ENCODE data around the gene KRTAP4-4.
"Not testable (repeated sequence)": the region's sequence is repeated elsewhere in the genome, so short reads cannot be mapped to it uniquely, and the experiment has no call there.

Gene KRTAP4-4

GRCh38 chr17:41123991-41124371, 36.6 kb downstream of the KRTAP4-4 start, which contains the start of gene KRTAP4-12:
KRTAP4-12 (minus strand) TSS chr17:41124182; CDS start chr17:41124122, 60 bp downstream.
- not testable (repeated sequence) for H3K9me3 ChIP-seq (ENCODE audit: control insufficient read depth in 1 of 2, low read length in 2 of 2); H3K36me3 ChIP-seq (ENCODE audit: control insufficient read depth in 1 of 2, insufficient read depth in 2 of 2, low read length in 2 of 2); H3K4me1 ChIP-seq (ENCODE audit: control insufficient read depth in 1 of 2, insufficient read depth in 2 of 2, low read length in 2 of 2); H3K4me3 ChIP-seq (ENCODE audit: low read depth in 1 of 2, low read length in 2 of 2); H3K27ac ChIP-seq (ENCODE audit: low read length); H3K27me3 ChIP-seq (ENCODE audit: low read depth, low read length)

DNA sequence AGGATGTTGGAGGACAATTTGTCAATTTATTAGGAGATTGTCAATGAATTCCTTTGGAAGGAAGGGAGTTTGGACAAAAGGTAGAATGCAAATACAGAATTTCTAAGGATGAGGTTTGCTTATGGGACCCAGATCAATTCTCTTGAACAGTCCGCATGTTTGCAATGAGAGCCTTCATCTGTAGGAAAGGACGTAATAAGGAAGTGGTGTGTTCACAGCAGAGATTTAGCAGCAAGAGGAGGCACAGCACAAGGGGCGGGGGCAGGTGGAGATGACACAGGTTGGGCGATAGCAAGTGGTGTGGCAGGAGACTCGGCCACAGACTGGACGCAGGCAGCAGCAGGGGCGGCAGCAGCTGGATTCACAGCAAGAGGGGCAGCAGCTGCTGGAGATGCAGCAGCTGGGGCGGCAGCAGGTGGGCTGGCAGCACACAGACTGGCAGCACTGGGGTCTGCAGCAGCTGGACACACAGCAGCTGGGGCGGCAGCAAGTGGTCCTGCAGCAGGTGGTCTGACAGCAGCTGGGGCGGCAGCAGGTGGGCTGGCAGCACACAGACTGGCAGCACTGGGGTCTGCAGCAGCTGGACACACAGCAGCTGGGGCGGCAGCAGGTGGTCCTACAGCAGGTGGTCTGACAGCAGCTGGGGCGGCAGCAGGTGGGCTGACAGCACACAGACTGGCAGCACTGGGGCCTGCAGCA, 37.1 kb downstream of the KRTAP4-4 start:
- not testable (repeated sequence) for H3K27ac ChIP-seq (ENCODE audit: low read length); H3K27me3 ChIP-seq (ENCODE audit: low read depth, low read length); H3K4me3 ChIP-seq (ENCODE audit: low read depth in 1 of 2, low read length in 2 of 2); H3K36me3 ChIP-seq (ENCODE audit: control insufficient read depth in 1 of 2, insufficient read depth in 2 of 2, low read length in 2 of 2); H3K9me3 ChIP-seq (ENCODE audit: control insufficient read depth in 1 of 2, low read length in 2 of 2); H3K4me1 ChIP-seq (ENCODE audit: control insufficient read depth in 1 of 2, insufficient read depth in 2 of 2, low read length in 2 of 2)

DNA sequence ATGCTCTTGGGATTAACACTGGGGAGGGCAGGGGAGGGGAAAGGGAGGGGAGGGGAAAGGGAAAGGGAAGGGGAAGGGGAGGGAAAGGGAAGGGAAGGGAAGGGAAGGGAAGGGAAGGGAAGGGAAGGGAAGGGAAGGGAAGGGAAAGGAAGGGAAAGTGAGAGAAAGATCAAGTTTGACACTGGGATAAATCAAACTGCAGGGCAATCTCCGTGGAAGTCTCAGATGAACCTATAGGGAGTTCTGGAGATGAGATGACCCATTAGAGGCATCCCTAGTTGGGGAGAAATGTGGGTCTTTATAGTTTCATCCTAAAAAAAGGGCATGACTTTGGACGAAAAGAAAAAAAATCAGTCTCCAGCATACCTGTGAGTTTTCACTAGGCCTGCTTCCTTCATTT, 38.8 kb downstream of the KRTAP4-4 start:
- Histone ChIP-seq H3K4me1 (ENCODE audit: control insufficient read depth in 1 of 2, insufficient read depth in 2 of 2, low read length in 2 of 2) (no peaks in the 10 kb centered on the region), H3K36me3 (ENCODE audit: control insufficient read depth in 1 of 2, insufficient read depth in 2 of 2, low read length in 2 of 2) (no peaks in the 10 kb centered on the region), H3K9me3 (ENCODE audit: control insufficient read depth in 1 of 2, low read length in 2 of 2) (no peaks in the 10 kb centered on the region), H3K27ac (ENCODE audit: low read length) (no peak overlapping the region), H3K4me3 (ENCODE audit: low read depth in 1 of 2, low read length in 2 of 2) (no peak overlapping the region), H3K27me3 (ENCODE audit: low read depth, low read length) (no peaks in the 10 kb centered on the region)

DNA sequence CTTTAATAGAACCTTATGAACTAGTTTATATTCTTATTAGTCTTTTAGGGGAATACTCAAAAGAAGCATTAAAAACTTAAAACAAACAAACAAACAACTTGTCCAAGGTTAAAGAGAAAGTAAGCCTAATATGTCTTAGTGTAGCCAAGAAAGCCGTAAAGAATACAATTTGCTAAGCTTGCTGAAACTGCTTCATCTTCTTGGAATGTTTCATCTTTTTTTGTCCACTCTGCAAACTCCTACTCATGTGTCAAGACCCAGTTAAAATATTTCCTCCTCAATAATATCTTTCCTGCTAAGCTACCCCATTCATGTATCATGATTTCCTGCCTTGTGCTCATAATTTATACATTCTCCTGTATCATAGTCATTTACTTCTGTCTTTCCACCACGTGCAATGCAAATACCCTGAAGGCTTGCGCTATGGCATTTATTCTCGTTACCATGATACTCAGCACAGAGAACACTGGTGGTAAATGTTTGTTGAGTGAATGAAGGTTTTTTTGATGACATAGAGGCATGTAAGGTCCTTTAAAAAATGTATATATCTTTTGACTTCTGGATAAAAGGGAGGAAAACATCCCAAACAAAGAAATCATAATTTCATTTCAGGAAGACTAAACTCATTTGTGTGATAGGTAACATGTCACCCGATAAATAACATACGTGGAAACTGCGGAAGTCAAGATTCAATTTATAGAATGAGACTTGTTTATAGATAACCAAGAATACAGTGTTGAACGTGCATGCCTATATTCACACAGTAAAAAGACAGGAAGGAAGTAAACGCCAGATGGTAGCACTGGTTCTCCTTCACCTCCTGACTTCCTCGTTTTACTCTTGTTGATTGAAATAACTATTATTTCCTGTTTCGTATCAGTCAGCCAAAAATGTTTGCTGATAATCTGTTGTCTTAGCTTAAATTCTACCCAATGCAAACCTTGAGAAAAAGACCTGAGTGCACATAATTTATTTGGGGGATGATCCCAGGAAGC, 40.6 kb downstream of the KRTAP4-4 start:
- not testable (repeated sequence) for H3K4me3 ChIP-seq (ENCODE audit: low read depth in 1 of 2, low read length in 2 of 2); H3K9me3 ChIP-seq (ENCODE audit: control insufficient read depth in 1 of 2, low read length in 2 of 2); H3K27me3 ChIP-seq (ENCODE audit: low read depth, low read length); H3K27ac ChIP-seq (ENCODE audit: low read length); H3K4me1 ChIP-seq (ENCODE audit: control insufficient read depth in 1 of 2, insufficient read depth in 2 of 2, low read length in 2 of 2); H3K36me3 ChIP-seq (ENCODE audit: control insufficient read depth in 1 of 2, insufficient read depth in 2 of 2, low read length in 2 of 2)

GRCh38 chr17:41118721-41119120, 41.8 kb downstream of the KRTAP4-4 start:
- Histone ChIP-seq H3K4me3 (ENCODE audit: low read depth in 1 of 2, low read length in 2 of 2) (no peak overlapping the region), H3K27me3 (ENCODE audit: low read depth, low read length) (no peaks in the 10 kb centered on the region), H3K4me1 (ENCODE audit: control insufficient read depth in 1 of 2, insufficient read depth in 2 of 2, low read length in 2 of 2) (no peaks in the 10 kb centered on the region), H3K27ac (ENCODE audit: low read length) (no peak overlapping the region), H3K9me3 (ENCODE audit: control insufficient read depth in 1 of 2, low read length in 2 of 2) (no peaks in the 10 kb centered on the region), H3K36me3 (ENCODE audit: control insufficient read depth in 1 of 2, insufficient read depth in 2 of 2, low read length in 2 of 2) (no peaks in the 10 kb centered on the region)

DNA sequence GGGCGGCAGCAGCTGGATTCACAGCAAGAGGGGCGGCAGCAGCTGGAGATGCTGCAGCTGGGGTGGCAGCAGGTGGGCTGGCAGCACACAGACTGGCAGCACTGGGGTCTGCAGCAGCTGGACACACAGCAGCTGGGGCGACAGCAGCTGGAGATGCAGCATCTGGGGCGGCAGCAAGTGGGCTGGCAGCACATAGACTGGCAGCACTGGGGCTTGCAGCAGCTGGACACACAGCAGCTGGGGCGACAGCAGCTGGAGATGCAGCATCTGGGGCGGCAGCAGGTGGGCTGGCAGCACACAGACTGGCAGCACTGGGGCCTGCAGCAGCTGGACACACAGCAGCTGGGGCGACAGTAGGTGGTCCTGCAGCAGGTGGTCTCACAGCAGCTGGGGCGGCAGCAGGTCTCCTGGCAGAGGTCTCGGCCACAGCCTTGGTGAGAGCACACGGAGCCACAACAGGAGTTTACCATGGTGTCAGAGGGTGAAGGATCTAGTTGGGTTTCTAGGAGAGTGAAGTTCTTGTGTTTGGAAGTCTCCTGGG, 42.6 kb downstream of the KRTAP4-4 start, which contains the start of gene KRTAP4-11:
KRTAP4-11 (minus strand) TSS at position 528 of the 541 bp plus-strand sequence; CDS start at position 470, 58 bp downstream.
- H3K4me1 ChIP-seq (ENCODE audit: control insufficient read depth in 1 of 2, insufficient read depth in 2 of 2, low read length in 2 of 2); H3K36me3 ChIP-seq (ENCODE audit: control insufficient read depth in 1 of 2, insufficient read depth in 2 of 2, low read length in 2 of 2); H3K9me3 ChIP-seq (ENCODE audit: control insufficient read depth in 1 of 2, low read length in 2 of 2); H3K27me3 ChIP-seq (ENCODE audit: low read depth, low read length); H3K27ac ChIP-seq (ENCODE audit: low read length); H3K4me3 ChIP-seq (ENCODE audit: low read depth in 1 of 2, low read length in 2 of 2): not testable (repeated sequence)

GRCh38 chr17:41116297-41116696, 44.3 kb downstream of the KRTAP4-4 start:
- H3K9me3 ChIP-seq (ENCODE audit: control insufficient read depth in 1 of 2, low read length in 2 of 2): no peaks in the 10 kb centered on the region
- no peak overlapping the region for H3K4me3 ChIP-seq (ENCODE audit: low read depth in 1 of 2, low read length in 2 of 2)
- no peak overlapping the region for H3K27ac ChIP-seq (ENCODE audit: low read length)
- no peaks in the 10 kb centered on the region for H3K36me3 ChIP-seq (ENCODE audit: control insufficient read depth in 1 of 2, insufficient read depth in 2 of 2, low read length in 2 of 2)
- no peaks in the 10 kb centered on the region for H3K27me3 ChIP-seq (ENCODE audit: low read depth, low read length)
- H3K4me1 ChIP-seq (ENCODE audit: control insufficient read depth in 1 of 2, insufficient read depth in 2 of 2, low read length in 2 of 2): no peaks in the 10 kb centered on the region

DNA sequence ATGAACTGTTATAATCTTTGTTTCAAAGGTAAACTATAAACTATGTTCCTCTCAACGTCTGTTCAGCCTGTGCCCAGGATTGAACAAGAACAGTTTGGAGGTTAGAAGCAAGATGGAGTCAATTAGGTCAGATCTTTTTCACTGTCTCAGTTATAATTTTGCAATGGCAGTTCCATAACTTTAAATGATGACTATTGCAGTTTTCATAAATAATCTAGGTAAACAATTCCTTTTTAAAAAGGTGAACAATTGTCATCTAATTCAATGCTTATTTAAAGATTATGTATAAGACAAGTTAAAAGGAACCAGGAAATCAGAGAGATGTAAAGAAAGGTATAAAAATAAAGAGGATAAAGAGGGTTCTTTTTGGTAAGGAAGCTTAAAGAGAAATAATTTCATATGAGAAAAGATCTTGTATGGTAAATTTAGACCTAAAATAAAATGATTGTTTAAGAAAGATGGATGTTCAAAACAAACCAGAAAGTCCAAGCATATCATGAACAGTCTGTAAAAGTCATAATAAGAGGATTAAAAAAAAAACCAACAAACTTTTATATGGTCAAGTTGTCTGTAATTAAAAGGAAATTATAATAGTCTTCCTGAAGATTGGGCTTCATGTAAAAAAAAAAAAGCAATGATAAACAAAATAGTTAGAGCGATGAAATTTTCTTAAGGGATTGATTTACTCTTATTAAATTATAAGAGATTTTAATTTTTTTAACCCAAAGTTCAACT, 49.2 kb downstream of the KRTAP4-4 start:
- H3K9me3 ChIP-seq (ENCODE audit: control insufficient read depth in 1 of 2, low read length in 2 of 2): no peaks in the 10 kb centered on the region
- no peaks in the 10 kb centered on the region for H3K27me3 ChIP-seq (ENCODE audit: low read depth, low read length)
- H3K4me1 ChIP-seq (ENCODE audit: control insufficient read depth in 1 of 2, insufficient read depth in 2 of 2, low read length in 2 of 2): no peaks in the 10 kb centered on the region
- no peak overlapping the region for H3K27ac ChIP-seq (ENCODE audit: low read length)
- no peak overlapping the region for H3K4me3 ChIP-seq (ENCODE audit: low read depth in 1 of 2, low read length in 2 of 2)
- no peaks in the 10 kb centered on the region for H3K36me3 ChIP-seq (ENCODE audit: control insufficient read depth in 1 of 2, insufficient read depth in 2 of 2, low read length in 2 of 2)
